MM.1S (cell line): ENCODE data around the gene REEP1.

ENCODE experiments used
- DNase-seq: peaks from one replicate; pipeline ENCODE4 v3.0.0-alpha.2; 2015
- H2AFZ ChIP-seq: fragments of 300-600 bp; sonication (generic); 2 replicates; pipeline ENCODE4 v1.6.0; 2016; ENCODE audit warnings: antibody characterized with exemption, low read length
- H3F3A ChIP-seq: fragments of 300-600 bp; sonication (generic); 2 replicates; pipeline ENCODE4 v1.6.1; 2016; ENCODE audit warnings: mild to moderate bottlenecking, antibody characterized with exemption, low read length, moderate library complexity, mixed read lengths; ENCODE audit not compliant: insufficient read depth
- H3K27ac ChIP-seq: fragments of 300-600 bp; sonication (generic); 2 replicates; pipeline ENCODE4 v1.5.1; 2016; ENCODE audit warnings: mild to moderate bottlenecking, low read length
- H3K27me3 ChIP-seq: fragments of 300-600 bp; sonication (generic); replicated peaks from 2 replicates; pipeline ENCODE4 v1.6.0; 2016; ENCODE audit warnings: low read length; ENCODE audit not compliant: insufficient read depth
- H3K36me3 ChIP-seq: fragments of 300-600 bp; sonication (generic); replicated peaks from 2 replicates; pipeline ENCODE4 v1.6.1; 2016; ENCODE audit warnings: mild to moderate bottlenecking, low read length, mixed read lengths; ENCODE audit not compliant: insufficient read depth
- H3K4me1 ChIP-seq: fragments of 300-600 bp; sonication (generic); 2 replicates; pipeline ENCODE4 v1.6.1; 2016; ENCODE audit warnings: low read length, mixed read lengths
- H3K4me2 ChIP-seq: fragments of 300-600 bp; sonication (generic); 2 replicates; pipeline ENCODE4 v1.6.0; 2016; ENCODE audit warnings: low read depth, low read length
- H3K4me3 ChIP-seq: fragments of 300-600 bp; sonication (generic); 2 replicates; pipeline ENCODE4 v1.5.1; 2016; ENCODE audit warnings: low read length, mixed read lengths
- H3K79me2 ChIP-seq: fragments of 300-600 bp; sonication (generic); 2 replicates; pipeline ENCODE4 v1.6.1; 2016; ENCODE audit warnings: mixed run types, low read length, mixed read lengths
- H3K9ac ChIP-seq: fragments of 300-600 bp; sonication (generic); 2 replicates; pipeline ENCODE4 v1.6.1; 2016; ENCODE audit warnings: low read length, mixed read lengths
- H3K9me2 ChIP-seq: fragments of 300-600 bp; sonication (generic); replicated peaks from 2 replicates; pipeline ENCODE4 v1.6.1; 2016; ENCODE audit warnings: mild to moderate bottlenecking, low read length, mixed read lengths; ENCODE audit not compliant: insufficient read depth
- H3K9me3 ChIP-seq: fragments of 300-600 bp; sonication (generic); replicated peaks from 2 replicates; pipeline ENCODE4 v1.6.1; 2016; ENCODE audit warnings: mild to moderate bottlenecking, low read length, mixed read lengths; ENCODE audit not compliant: insufficient read depth
- H4K20me1 ChIP-seq: fragments of 300-600 bp; sonication (generic); 2 replicates; pipeline ENCODE4 v1.6.1; 2016; ENCODE audit warnings: mild to moderate bottlenecking, low read length, moderate library complexity, mixed read lengths; ENCODE audit not compliant: insufficient read depth
- EZH2 ChIP-seq: fragments of 300-600 bp; sonication (generic); optimal IDR thresholded peaks from 2 replicates; pipeline ENCODE3; 2017; ENCODE audit warnings: low read depth, mild to moderate bottlenecking, antibody characterized with exemption, low read length, mixed read lengths
- EZH2phosphoT487 ChIP-seq: fragments of 300-600 bp; sonication (generic); IDR thresholded peaks from 2 replicates; pipeline ENCODE4 v1.6.1; 2018; ENCODE audit warnings: antibody characterized with exemption, low read length
- TF ChIP-seq, protein P1 (sequence below): fragments of 300-600 bp; sonication (generic); IDR thresholded peaks from 2 replicates; pipeline ENCODE4 v1.5.1; 2016; ENCODE audit warnings: antibody characterized with exemption, low read length, mixed read lengths

REEP1 gene

DNA sequence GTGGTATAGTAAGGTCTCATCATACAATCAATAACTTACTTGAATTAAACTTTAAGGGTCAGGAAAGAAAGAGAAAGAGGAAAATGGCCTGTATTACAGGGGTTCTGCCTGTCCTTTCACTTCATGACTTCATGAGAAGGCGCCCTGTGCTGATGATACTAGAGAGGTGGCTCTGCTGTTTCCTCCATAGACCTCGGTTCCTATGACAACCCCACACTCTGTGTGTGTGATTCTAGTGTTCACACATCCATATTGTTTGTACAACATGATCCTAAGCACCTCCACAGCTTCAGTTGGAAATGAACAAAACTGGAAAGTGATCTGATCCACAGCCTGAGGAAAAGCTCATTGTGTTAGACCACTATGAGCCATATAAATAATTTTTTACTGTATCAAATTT is 7.0 kb upstream of the REEP1 start:
- Histone ChIP-seq H2AFZ (no peak overlapping the region), H3K9me2 (no peaks in the 10 kb centered on the region), H3F3A (no peaks in the 10 kb centered on the region), H3K36me3 (no peaks in the 10 kb centered on the region), H3K4me2 (no peak overlapping the region), H3K27ac (no peak overlapping the region), H3K9me3 (no peaks in the 10 kb centered on the region), H3K9ac (no peak overlapping the region), H3K4me3 (no peak overlapping the region), H4K20me1 (no peaks in the 10 kb centered on the region), H3K79me2 (no peaks in the 10 kb centered on the region), H3K27me3 (no peaks in the 10 kb centered on the region), H3K4me1 (no peaks in the 10 kb centered on the region)
- no peak for DNase-seq
- TF ChIP-seq EZH2 = no peak
- TF ChIP-seq, protein P1, sequence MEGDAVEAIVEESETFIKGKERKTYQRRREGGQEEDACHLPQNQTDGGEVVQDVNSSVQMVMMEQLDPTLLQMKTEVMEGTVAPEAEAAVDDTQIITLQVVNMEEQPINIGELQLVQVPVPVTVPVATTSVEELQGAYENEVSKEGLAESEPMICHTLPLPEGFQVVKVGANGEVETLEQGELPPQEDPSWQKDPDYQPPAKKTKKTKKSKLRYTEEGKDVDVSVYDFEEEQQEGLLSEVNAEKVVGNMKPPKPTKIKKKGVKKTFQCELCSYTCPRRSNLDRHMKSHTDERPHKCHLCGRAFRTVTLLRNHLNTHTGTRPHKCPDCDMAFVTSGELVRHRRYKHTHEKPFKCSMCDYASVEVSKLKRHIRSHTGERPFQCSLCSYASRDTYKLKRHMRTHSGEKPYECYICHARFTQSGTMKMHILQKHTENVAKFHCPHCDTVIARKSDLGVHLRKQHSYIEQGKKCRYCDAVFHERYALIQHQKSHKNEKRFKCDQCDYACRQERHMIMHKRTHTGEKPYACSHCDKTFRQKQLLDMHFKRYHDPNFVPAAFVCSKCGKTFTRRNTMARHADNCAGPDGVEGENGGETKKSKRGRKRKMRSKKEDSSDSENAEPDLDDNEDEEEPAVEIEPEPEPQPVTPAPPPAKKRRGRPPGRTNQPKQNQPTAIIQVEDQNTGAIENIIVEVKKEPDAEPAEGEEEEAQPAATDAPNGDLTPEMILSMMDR = no peak
- TF ChIP-seq EZH2phosphoT487 = no peak

DNA sequence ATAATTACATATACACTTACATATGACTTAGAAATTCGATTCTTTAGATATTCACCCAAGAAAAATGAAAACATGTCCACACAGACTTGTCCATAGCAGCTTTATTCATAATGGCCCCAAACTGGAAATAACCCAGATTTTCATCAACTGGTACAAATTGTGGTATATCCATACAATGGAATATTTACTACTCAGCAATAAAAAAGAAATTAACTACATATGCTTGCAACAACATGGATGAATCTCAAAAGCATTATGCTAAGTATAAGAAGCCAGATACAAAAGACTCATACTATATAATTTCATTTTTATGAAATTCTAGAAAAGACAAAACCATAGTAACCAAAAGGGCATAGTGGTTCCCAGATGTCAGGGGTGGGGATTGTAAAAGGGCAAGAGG is 5.1 kb upstream of the REEP1 start:
- TF ChIP-seq, protein P1 = no peak
- TF ChIP-seq EZH2phosphoT487 = no peak
- no peak for TF ChIP-seq EZH2
- no peaks in the 10 kb centered on the region for H4K20me1 ChIP-seq

DNA sequence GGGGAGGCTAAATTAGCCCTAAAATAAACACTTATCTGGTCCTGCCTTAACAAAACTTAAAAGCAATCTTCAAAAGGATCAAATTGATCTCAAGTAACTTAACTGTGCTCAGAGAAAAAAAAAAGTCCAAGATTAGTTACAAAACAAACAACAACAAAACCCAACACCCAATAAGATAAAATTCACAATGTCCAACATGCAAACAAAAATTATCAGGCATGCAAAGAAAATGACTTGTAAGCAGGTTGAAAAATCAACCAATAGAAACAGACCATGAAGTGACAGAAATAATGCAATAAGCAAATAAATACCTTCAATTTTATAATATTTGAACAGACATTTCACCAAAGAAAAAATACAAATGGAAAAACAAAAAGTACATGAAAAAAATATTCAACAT is 4.0 kb upstream of the REEP1 start:
- no peaks in the 10 kb centered on the region for H3K4me1 ChIP-seq
- no peak overlapping the region for H3K27ac ChIP-seq
- H3K36me3 ChIP-seq = no peaks in the 10 kb centered on the region
- H3K9me3 ChIP-seq = no peaks in the 10 kb centered on the region
- H3K9ac ChIP-seq = no peak overlapping the region
- no peaks in the 10 kb centered on the region for H3K27me3 ChIP-seq
- no peak overlapping the region for H3K4me3 ChIP-seq
- DNase-seq = no peak
- TF ChIP-seq EZH2phosphoT487 (no peak), EZH2 (no peak)
- TF ChIP-seq, protein P1 = no peak
- H2AFZ ChIP-seq = no peak overlapping the region
- no peaks in the 10 kb centered on the region for H4K20me1 ChIP-seq
- H3F3A ChIP-seq = peaks cover 5% of the 10 kb centered on the region; the same call in 1 of the 2 replicates
- H3K79me2 ChIP-seq = peaks cover 4% of the 10 kb centered on the region; the same call in 1 of the 2 replicates
- H3K4me2 ChIP-seq = no peak overlapping the region
- no peaks in the 10 kb centered on the region for H3K9me2 ChIP-seq

More for the DNA sequence above, 5.1 kb upstream of the REEP1 start:
- Histone ChIP-seq H2AFZ (no peak overlapping the region), H3K79me2 (no peaks in the 10 kb centered on the region), H3F3A (peaks cover 5% of the 10 kb centered on the region; the same call in 1 of the 2 replicates), H3K4me1 (no peaks in the 10 kb centered on the region), H3K27me3 (no peaks in the 10 kb centered on the region), H3K9ac (no peak overlapping the region), H3K9me3 (no peaks in the 10 kb centered on the region), H3K9me2 (no peaks in the 10 kb centered on the region), H3K4me3 (no peak overlapping the region), H3K36me3 (no peaks in the 10 kb centered on the region), H3K4me2 (no peak overlapping the region), H3K27ac (no peak overlapping the region)
- no peak for DNase-seq
